ENCODE measurements around the gene FAM227B.
A peak's percentile ranks its signal among the peaks of the same experiment; 100 is the strongest.
"Not testable (repeated sequence)": the region's sequence is repeated elsewhere in the genome, so short reads cannot be mapped to it uniquely, and the experiment has no call there.

FAM227B gene

DNA sequence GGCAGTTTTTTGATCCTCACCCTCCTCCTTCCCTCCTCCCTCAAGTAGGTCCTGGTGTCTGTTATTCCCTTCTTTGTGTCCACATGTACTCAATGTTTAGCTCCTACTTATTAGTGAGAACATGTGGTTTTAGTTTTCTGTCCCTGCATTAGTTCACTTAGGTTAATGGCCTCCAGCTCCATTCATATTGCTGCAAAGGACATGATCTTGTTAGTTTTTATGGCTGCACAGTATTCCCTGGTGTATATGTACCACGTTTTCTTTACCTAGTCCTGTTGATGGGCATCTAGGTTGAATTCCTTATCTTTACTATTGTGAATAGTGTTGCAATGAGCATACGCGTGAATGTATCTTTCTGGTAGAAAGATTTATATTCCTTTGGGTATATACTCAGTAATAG lies 259.2 kb downstream of the FAM227B start:
- DNase-seq, result no peak

DNA sequence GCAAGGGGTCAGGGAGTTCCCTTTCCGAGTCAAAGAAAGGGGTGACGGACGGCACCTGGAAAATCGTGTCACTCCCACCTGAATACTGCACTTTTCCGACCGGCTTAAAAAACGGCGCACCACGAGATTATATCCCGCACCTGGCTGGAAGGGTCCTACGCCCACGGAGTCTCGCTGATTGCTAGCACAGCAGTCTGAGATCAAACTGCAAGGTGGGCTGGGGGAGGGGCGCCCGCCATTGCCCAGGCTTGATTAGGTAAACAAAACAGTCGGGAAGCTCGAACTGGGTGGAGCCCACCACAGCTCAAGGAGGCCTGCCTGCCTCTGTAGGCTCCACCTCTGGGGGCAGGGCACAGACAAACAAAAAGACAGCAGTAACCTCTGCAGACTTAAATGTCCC lies 266.2 kb downstream of the FAM227B start:
- not testable (repeated sequence) for DNase-seq

DNA sequence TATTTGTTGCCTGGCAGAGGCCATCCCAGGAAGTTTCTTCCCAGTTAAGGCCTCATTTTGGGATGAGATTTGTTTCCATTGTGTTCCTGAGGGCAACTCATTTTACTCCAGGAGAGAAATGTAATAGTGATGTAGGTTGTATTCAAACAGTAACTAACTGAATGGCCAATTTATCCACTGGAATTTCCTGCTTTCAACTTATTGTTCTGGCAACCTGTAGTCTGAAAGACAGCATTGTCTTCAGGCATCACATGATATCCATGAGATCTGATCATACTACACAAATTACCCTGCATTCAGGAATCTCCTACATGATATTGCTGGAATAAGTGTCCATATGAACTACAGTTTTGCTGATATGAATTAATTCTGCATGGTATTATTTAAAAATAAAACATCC lies 277.1 kb downstream of the FAM227B start:
- DNase-seq, result no peak

DNA sequence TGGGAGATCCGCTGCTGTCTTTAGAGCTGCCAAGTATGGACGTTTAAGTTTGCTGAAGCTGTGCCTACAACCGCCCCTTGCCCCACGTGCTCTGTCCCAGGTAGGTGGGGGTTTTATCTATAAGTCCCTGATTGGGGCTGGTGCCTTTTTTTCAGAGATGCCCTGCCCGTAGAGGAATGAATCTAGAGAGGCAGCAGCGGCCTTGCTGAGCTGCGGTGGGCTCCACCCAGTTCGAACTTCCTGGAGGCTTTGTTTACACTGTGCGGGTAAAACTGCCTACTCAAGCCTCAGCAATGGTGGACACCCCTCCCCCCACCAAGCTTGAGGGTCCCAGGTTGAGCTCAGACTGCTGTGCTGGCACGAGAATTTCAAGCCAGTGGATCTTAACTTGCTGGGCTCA lies 281.0 kb downstream of the FAM227B start:
- DNase-seq, result no peak

DNA sequence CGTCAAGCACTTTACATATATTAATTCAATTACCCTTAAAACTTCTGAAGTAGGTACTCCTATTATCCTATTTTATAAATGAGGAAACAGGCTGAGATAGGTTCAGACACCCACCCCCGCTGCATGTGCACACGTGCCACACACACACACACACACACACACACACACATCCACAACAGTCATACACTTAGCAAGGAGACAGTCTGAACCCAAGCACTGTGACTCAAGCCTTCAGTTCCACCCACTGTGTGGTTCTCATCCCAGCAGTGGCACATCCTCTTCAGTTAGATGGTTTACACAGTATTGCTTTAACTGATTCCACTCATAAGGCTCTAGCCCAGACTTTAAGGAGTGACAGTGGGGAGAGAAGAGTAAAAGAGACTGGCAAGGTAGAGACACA lies 288.7 kb downstream of the FAM227B start:
- peak in 1 of 2 donors; percentile 33 for DNase-seq

DNA sequence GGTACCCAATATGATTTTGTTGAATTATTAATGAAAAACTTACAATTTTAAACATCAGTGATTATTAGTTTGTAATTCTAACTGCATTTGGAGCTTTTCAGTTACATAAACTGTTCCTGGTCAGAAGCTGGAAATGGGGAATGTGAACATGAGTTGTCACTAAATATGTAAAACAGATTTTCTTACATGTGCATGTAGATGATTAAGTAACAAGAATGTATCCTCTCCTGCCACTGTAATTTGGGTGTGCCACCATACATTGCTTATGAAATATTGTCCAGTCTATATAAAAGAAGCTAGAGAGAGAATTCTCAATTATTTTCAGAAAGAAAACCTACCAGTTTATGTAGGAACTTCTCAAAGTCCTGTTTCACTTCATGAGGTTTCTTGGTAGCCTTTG lies 289.2 kb downstream of the FAM227B start:
- DNase-seq, result no peak

DNA sequence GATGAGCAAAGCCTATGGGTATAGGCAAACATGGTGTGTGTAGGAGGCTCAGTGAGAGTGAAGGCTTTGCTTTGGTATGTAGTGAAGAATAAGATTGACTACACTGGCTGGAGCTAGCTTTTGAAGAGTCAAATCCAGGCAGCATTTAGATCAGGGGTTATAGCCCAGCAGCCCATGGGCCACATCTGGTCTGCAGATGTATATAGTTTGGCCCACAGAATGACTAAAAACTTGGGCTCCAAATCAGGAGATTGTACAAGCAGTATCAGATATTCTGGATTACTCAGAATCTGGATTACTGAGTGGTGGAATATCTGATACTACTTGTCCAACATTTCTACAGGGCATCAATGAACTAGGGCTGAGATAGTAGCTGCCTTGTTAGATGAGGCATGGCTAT lies 290.5 kb downstream of the FAM227B start:
- no peak for DNase-seq

DNA sequence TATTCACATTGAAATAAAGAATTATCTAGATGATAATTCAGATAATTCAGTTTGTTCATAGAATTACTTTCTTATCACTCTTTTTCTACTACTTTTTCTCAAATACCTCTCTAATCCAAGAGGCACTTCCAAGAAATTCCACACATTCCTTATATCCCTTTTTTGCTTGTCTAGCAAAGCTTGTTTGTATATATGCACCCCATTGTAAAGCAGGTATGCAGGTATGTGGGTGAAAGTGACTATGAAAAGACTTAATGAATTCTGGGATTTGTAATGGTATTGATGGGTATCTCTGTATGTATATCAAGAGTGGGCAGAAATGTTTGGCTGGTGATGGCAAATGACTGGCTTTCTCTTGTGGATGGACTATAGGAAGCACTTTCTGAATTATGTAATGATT lies 291.7 kb downstream of the FAM227B start:
- no peak for DNase-seq

DNA sequence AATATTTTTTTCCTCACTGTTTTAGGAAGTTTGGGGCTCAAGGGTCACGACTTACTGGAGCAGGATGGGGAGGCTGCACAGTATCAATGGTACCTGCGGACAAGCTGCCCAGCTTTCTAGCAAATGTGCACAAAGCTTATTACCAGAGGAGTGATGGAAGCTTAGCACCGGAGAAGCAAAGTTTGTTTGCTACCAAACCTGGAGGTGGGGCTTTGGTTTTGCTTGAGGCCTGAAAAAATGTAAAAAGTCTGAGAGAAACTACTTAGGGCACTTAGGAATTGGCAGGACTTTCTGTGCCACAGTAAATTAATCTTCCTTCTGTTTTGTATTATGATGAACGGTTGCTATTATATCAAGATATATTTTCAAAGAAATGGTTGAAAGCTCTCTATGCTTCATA lies 292.7 kb downstream of the FAM227B start:
- no peak for DNase-seq

DNA sequence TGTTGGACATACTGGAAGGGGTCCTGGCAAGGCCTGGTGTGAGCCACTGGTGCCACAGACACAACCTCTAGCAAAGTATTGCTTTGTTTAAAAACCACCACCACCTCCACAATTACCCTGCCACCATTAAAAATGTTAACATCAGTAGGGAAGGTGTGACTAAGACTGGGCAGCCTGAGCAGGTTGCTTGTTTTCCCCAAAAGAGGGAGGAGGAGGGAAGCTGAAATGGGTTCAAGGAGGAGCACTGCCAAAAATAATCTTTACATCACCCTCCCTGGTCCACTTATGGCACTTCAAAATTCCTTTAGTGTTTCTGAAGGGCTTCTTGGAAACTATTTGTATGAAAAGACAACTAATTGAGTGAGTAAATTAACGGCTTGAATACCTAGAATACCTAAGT lies 297.4 kb downstream of the FAM227B start:
- no peak for DNase-seq

DNA sequence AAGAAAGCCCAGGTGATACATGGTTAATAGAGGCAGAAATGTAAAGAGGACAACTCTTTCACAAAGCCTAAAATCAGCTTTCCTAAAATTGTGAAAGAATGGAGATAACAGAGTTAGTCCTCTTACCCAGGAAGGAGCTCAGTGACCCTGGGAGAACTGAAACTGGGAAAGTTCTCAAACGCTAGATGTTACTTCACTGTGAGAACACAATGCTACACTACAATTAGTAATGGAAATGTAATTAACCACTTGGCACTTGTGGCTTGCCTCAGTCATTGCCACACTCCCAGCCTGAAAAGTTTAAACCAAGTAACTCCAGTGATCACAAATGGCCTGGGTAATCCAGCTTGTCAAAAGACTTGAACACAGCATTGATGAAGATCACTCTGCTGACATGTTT lies 300.3 kb downstream of the FAM227B start:
- peak; percentile 88 to 95 for DNase-seq

DNA sequence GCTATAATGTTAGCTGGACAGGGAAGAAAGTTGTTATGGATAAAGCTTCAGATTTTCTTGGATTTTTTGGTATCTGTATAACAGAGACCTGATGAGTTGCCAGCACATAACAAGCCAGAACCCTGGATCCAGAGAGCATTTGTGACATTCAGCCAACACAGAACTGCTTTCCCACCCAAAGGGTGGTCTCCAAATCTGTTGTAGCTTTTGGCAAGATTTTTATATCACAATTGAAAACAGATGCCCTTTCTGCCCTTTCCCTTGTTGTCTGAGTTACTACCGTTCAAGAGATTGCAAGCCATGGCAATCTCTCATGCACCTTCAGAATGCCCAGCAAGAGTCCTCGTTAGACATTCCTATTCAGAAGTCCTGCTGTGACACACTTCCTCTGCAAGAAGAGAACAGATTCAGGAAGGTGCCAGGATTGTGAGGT lies 305.2 kb downstream of the FAM227B start:
- no peak for DNase-seq

DNA sequence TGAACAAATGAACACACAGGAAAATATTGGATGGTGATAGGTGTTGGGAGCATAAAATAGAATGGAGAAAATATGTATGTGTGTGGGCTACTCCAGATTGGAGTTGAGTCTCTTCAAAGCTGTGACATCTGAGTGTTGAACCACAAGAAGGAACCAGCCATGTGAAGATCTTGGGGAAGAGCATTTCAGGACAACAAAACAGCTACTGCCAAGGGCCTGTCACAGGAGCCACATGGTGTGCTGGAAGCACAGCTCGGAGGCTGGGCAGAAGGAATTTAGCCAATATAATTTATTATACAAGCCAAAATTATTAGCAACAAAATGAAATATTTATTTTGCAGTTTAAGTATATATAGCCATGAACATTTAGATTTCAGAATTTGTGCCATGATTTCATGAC lies 305.9 kb downstream of the FAM227B start:
- DNase-seq, result peak in 1 of 2 donors; percentile 22

DNA sequence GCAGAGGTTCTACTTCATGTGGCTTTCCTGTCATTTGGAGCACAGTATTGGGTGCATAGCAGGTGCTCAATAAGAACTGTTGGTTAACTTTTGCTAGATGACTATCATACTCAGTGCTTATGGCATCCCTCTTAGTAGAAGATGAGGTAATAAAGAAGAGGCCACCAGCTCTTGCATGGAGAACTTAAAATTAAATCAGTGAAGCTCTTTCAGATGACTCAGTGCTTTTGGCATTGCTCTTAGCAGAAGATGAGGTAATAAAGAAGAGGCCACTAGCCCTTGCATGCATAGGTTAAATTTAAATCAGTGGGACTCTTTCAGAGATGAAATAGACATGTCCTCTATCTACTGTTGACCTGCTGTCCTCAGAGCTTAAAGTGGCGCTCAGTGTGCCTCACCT lies 307.0 kb downstream of the FAM227B start:
- DNase-seq, result peak; percentile 57 to 87

DNA sequence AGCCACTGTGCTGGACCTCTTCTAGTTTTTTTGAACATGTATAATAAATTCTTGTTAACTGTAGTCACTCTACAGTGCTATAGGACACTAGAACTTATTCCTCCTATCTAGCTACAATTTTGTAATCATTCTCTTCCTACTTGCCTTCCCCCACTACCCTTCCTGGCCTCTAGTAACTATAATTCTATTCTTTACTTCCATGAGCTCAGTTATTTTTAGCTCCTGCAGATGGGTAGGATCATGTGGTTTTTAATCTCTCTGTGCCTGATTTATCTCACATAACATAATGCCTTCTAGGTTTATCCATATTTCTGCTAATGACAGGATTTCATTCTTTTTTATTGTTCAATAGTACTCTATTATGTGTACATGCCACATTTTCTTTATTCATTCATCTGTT lies 310.7 kb downstream of the FAM227B start:
- no peak for DNase-seq

DNA sequence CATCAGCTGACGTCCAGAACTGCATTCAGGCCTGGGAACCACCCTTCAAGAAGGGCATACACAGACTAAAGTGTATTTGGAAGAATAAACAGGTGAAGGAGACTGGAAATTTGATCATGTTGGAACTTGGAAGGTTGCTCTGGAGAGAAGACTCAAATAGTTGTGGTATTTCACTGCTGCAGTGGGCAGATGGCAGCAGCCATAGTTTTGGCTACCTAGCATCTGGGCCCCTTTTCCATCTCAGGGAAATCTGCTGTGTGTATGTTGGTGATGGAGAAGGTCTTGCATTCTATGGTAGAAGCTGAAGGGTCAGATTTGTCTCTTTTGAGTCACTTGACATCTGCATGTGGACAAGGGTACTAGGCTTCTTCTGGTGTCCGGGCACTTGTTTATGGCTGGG lies 311.9 kb downstream of the FAM227B start:
- DNase-seq, result no peak

DNA sequence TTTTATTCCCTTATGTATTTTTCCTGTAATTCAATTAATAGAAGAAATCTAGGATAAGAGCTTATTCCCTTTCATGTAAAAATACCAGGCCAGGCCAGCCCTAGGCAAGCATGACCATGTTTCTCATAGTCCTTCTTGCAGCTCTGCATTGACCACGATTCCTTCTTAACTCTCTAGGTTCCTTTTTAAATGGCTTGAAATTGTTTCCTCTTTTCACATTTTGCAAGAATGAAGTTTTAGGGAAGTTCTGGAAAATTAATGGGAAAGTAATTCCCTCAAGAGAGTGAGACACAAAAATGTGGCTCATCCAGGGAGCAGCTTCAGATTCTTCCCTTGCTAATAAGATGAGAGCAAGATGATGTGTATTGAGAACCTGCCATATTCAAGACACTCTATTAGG lies 314.1 kb downstream of the FAM227B start:
- DNase-seq, result peak; percentile 35 to 52

DNA sequence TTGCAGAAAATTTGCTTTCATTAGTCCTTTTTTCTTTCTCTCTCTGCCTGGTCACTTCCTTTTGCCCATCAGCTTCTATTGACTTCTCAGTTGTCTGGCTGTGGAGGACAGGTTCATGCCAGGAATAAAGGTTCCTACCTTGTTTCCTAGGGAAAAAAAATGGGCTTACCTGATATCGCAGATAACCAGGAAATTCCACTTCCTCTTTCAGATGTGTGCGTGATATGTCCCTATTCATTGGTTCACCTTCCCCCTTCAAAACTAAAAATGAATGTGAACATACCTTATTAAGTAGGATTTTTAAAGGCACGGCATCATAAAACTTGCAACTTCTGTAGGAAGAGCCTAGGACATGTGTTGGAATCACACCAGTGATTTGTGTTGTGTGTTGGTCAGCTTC lies 317.6 kb downstream of the FAM227B start:
- no peak for DNase-seq

DNA sequence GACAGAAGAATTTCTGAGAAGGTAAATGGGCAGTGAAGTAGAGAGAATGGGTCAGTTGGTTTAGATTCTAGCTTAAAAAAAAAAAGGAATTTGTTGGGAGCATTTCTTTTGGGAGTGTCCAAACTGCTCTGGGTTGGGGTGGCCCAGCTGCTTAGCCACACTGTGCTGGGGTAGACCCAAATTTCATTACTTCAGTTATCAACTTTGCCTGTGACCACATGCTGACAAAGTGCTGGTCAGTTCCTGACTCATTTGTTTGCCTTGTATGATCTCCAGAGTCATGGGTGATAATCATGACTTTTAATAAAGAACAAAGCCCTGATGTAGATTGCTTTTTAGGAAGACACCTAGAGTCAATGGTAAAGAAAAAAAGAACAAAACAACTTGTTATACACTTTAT lies 319.1 kb downstream of the FAM227B start:
- DNase-seq, result no peak

DNA sequence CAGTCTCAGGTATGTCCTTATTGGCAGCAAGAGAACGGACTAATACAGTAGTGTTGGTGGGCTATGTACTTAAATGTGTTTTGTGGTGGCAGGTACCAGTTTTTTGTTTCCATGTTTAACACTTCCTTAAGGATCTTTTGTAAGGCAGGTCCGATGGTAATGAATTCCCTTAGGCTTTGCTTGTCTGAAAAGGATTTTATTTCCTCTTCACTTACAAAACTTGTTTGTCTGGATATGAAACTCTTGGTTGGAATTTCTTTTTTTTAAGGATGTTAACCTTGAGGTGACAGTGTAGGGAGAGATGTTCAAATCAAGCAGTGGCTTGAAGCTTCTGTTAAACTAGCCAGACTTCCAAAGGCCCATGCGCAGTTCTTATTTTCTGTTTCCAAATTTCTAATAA lies 319.8 kb downstream of the FAM227B start:
- no peak for DNase-seq

DNA sequence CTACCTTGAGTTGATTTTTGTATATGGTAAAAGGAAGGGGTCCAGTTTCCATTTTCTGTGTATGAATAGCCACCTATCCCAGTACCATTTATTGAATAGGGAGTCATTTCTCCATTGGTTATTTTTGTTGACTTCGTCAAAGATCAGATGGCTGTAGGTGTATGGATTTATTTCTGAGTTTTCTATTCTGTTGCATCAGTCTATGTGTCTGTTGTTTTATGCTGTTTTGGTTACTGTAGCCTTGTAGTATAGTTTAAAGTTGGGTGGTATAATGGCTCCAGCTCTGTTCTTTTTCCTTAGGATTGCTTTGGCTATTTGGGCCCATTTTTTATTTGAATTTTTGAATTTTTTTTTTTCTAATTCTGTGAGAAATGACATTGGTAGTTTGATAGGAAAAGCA lies 323.0 kb downstream of the FAM227B start:
- DNase-seq, result no peak

DNA sequence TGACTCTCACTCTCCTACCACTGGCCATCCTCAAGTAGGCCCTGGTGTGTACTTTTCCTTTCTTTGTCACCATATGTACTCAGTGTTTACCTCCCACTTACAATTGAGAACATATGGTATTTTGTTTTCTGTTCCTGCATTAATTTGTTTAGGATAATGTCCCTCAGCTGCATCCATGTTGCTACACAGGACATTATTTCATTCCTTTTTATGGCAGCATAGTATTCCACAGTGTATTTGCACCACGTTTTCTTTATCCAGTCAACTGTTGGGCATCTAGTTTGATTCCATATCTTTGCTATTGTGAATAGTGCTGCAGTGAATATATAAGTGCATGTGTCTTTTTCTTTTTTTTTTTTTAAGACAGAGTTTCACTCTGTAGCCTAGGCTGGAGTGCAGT lies 324.4 kb downstream of the FAM227B start:
- DNase-seq, result no peak

DNA sequence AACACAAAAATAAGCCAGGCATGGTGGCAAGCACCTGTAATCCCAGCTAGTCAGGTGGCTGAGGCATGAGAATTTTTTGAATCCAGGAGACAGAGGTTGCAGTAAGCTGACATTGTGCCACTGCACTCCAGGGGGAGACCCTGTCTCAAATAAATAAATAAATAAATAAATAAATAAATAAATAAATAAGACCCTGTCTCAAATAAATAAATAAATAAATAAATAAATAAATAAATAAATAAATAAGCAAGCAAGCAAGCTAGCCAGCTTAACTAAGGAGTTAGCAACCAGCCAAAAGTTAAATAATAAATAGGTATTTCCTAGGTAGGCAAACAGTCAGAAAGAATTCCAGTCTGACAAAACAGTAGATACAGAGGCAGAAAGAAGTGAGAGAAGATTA lies 326.7 kb downstream of the FAM227B start:
- DNase-seq, result no peak

DNA sequence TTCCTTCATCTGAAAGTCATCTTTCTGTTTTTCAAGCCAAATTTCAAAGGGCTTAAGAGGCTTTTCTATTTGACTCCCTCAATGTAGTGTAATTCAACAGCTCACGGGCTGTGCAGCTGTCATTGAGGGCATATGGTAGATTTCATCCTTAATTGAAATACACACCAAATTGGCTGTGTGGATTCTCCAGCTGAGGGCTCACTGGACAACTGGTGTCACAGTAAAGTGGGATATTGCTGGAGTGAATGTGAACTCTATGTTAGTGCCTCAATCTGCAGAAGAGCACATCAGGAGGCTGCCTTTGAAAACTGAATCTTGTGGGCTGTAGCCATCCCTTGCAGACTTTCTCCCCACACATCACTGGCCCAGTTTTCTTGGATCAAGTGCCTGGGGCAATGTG lies 330.4 kb downstream of the FAM227B start:
- no peak for DNase-seq

DNA sequence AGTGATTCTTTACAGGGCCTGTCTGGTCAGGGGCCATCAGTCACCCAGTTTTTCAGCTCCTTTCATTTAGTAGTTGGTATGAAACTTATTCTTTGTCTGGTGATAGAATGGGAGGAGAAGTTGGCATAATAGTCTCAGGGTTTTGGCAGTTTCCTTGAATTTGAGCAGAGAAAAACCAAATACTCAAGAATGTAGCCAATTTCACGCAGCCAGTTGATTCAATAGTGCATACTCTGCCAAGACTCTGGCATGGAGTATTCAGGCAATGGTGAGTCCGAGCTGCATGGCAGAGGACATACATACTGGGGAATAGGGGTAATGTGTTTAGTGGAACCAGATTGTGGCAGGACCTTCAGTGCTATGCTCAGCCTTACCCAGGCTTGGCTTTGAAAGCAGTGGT lies 332.2 kb downstream of the FAM227B start:
- DNase-seq, result no peak

DNA sequence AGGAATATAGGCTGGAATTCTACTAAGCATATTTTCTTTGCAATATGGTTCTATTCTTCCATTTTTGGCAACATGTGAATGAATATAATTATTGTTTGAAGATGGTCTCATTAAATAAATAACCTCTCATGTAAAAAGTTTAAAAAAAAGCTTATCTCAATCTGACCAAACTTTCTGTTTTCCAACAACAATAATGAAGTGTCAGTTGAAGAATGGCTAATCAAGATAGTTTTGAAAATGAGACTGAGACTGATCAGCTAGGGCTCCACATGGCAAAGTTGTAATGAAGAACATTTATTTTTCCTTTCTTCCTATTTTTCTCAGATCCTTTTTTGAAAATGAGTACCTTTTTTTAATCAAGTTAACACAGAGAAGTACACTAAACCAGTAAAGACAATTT lies 333.1 kb downstream of the FAM227B start:
- no peak for DNase-seq
